ENCODE data around the gene HTR3C.

- TF ChIP-seq POLR2A (IDR thresholded peaks at IDR 0.05), result no peak
- TF ChIP-seq, protein P1, sequence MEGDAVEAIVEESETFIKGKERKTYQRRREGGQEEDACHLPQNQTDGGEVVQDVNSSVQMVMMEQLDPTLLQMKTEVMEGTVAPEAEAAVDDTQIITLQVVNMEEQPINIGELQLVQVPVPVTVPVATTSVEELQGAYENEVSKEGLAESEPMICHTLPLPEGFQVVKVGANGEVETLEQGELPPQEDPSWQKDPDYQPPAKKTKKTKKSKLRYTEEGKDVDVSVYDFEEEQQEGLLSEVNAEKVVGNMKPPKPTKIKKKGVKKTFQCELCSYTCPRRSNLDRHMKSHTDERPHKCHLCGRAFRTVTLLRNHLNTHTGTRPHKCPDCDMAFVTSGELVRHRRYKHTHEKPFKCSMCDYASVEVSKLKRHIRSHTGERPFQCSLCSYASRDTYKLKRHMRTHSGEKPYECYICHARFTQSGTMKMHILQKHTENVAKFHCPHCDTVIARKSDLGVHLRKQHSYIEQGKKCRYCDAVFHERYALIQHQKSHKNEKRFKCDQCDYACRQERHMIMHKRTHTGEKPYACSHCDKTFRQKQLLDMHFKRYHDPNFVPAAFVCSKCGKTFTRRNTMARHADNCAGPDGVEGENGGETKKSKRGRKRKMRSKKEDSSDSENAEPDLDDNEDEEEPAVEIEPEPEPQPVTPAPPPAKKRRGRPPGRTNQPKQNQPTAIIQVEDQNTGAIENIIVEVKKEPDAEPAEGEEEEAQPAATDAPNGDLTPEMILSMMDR (IDR thresholded peaks at IDR 0.05), result no peak
Measured at GRCh38 chr3:184015381-184016019, 37.3 kb upstream of the HTR3C start.
